Measurements from ENCODE around the gene COQ10A. TPM values are rescaled to one million over a fixed set of nuclear protein-coding genes. Genes with fewer than 3 reads are reported as not detected.

COQ10A gene
- total and polyA plus RNA-seq, 10 of the 15 experiments (the other 5 are each of a cell fraction or from before 2014, with no cell fraction given) = 3.3 to 19.5 (median 6.9) TPM

DNA sequence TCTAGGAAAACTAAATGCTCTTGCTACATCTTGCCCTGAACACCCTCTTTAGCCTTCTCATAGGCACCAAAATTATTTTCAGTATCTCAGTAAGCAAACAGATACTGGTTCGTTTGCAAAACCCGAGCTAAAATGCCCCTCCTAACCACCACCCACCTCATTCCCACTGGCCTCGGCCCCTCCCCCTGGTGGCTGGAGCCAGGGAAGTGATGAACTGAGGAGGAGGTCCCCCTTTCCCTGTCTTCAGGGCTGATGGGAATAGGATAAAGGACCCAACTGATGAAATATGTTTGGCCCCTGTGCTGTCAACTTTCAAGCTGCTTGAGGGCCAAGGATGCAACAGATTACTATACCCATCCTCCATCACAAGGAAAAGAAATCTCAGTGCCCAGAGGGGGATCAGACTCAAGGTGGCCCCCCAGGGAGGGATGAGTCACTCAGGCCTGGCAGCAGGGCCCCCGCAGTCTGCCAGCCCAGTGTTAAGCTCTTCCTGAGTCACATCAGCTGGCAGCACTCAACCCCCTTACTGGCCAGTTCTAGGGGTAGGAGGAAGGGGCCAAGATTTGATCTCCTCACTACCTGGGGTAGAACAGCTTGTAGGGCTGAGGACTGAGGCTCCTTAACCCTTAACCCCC is 10.3 kb upstream of the COQ10A start (continued):
- TF ChIP-seq SP1 (IDR thresholded peaks at IDR 0.05; ENCODE audit: low read depth, low read length) = no peak
- TF ChIP-seq, protein P1, sequence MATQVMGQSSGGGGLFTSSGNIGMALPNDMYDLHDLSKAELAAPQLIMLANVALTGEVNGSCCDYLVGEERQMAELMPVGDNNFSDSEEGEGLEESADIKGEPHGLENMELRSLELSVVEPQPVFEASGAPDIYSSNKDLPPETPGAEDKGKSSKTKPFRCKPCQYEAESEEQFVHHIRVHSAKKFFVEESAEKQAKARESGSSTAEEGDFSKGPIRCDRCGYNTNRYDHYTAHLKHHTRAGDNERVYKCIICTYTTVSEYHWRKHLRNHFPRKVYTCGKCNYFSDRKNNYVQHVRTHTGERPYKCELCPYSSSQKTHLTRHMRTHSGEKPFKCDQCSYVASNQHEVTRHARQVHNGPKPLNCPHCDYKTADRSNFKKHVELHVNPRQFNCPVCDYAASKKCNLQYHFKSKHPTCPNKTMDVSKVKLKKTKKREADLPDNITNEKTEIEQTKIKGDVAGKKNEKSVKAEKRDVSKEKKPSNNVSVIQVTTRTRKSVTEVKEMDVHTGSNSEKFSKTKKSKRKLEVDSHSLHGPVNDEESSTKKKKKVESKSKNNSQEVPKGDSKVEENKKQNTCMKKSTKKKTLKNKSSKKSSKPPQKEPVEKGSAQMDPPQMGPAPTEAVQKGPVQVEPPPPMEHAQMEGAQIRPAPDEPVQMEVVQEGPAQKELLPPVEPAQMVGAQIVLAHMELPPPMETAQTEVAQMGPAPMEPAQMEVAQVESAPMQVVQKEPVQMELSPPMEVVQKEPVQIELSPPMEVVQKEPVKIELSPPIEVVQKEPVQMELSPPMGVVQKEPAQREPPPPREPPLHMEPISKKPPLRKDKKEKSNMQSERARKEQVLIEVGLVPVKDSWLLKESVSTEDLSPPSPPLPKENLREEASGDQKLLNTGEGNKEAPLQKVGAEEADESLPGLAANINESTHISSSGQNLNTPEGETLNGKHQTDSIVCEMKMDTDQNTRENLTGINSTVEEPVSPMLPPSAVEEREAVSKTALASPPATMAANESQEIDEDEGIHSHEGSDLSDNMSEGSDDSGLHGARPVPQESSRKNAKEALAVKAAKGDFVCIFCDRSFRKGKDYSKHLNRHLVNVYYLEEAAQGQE (IDR thresholded peaks at IDR 0.05; ENCODE audit: low read depth, low read length) = no peak

DNA sequence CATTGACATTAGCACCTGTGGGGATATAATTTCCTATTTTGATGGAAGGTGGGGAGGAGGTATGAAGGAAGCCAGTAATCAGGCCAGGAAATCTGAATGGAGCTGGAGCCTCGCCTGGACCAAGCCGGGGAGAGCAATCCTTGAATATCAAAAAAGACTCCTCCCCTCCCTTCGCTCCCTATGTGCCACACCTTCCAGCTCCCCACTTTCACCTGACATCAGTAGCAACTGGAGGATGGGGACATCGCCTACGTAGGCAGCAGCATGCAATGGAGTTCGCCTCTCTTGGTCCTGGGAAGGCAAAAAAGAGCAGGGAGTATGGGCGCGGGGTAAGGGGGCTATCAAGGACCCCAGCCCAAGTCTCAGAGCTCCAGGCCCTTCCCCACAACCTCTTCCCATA is 9.7 kb upstream of the COQ10A start:
- no TSS peak for BruUV-seq (replicated peaks)
- intact Hi-C loops (cut with micrococcal nuclease; ENCODE audit: unreplicated experiment) = loop anchor here (1.0 kb wide), 1 partner anchor 64 kb away; no protein-coding TSS in a partner anchor
- TF ChIP-seq ETV6 (conservative IDR thresholded peaks at IDR 0.05 in 1 of 2, IDR thresholded peaks at IDR 0.05 in 1 of 2; ENCODE audit: borderline replicate concordance in 1 of 2, low read depth in 1 of 2) (no peak), RELA (IDR thresholded peaks at IDR 0.05; ENCODE audit: borderline replicate concordance, partially characterized antibody) (no peak), JUND (IDR thresholded peaks at IDR 0.05; ENCODE audit: low read depth, low read length) (no peak), RBBP5 (conservative IDR thresholded peaks at IDR 0.05) (no peak), YY1 (IDR thresholded peaks at IDR 0.05; ENCODE audit: low read depth, low read length) (no peak), ESRRA (IDR thresholded peaks at IDR 0.05; ENCODE audit: low read length) (no peak), NFXL1 (IDR thresholded peaks at IDR 0.05; ENCODE audit: borderline replicate concordance) (no peak), MYB (IDR thresholded peaks at IDR 0.05; ENCODE audit: borderline replicate concordance, low read depth, low read length) (no peak), SIX5 (IDR thresholded peaks at IDR 0.05; ENCODE audit: low read depth, low read length, severe bottlenecking) (no peak), HDAC6 (IDR thresholded peaks at IDR 0.05; ENCODE audit: unreplicated experiment) (no peak), POLR2A (IDR thresholded peaks at IDR 0.05; ENCODE audit: low read depth, low read length) (no peak)
- TF ChIP-seq, protein P2, sequence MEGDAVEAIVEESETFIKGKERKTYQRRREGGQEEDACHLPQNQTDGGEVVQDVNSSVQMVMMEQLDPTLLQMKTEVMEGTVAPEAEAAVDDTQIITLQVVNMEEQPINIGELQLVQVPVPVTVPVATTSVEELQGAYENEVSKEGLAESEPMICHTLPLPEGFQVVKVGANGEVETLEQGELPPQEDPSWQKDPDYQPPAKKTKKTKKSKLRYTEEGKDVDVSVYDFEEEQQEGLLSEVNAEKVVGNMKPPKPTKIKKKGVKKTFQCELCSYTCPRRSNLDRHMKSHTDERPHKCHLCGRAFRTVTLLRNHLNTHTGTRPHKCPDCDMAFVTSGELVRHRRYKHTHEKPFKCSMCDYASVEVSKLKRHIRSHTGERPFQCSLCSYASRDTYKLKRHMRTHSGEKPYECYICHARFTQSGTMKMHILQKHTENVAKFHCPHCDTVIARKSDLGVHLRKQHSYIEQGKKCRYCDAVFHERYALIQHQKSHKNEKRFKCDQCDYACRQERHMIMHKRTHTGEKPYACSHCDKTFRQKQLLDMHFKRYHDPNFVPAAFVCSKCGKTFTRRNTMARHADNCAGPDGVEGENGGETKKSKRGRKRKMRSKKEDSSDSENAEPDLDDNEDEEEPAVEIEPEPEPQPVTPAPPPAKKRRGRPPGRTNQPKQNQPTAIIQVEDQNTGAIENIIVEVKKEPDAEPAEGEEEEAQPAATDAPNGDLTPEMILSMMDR (IDR thresholded peaks at IDR 0.05 in 2 of 3, conservative IDR thresholded peaks at IDR 0.05 in 1 of 3; ENCODE audit: control insufficient read depth in 2 of 3, extremely low read depth in 1 of 3, insufficient read depth in 1 of 3, low read depth in 3 of 3, low read length in 3 of 3) = no peak

More for the DNA sequence above, 9.7 kb upstream of the COQ10A start:
- Histone ChIP-seq H3K4me2 (ENCODE audit: control insufficient read depth, insufficient read depth) (peak overlapping the region; percentile 91), H3K4me1 (ENCODE audit: control insufficient read depth, insufficient read depth, low read length) (peaks cover 7% of the 10 kb centered on the region), H3K9me3 (replicated peaks; ENCODE audit: control insufficient read depth, insufficient read depth, low read length) (no peaks in the 10 kb centered on the region), H3K36me3 (ENCODE audit: control insufficient read depth in 2 of 2, insufficient read depth in 2 of 2, low read length in 1 of 2) (peaks cover 10 to 18% of the 10 kb centered on the region in 2 experiments), H3K27me3 (replicated peaks in 1 of 2; ENCODE audit: control insufficient read depth in 2 of 2, insufficient read depth in 2 of 2, low read length in 1 of 2) (no peaks in the 10 kb centered on the region), H2AFZ (ENCODE audit: control insufficient read depth, low read depth, low read length) (no peak overlapping the region), H3K27ac (ENCODE audit: control insufficient read depth, insufficient read depth) (peak overlapping the region; percentile 73; the same call in 1 of the 2 replicates), H3K9ac (ENCODE audit: control insufficient read depth, insufficient read depth, low read length) (peak overlapping the region; percentile 80), H4K20me1 (ENCODE audit: control insufficient read depth, insufficient read depth) (no peaks in the 10 kb centered on the region), H3K79me2 (ENCODE audit: control insufficient read depth, insufficient read depth, low read length) (peaks cover 11% of the 10 kb centered on the region), H3K4me3 (peak overlapping the region; percentile 95)
- WGBS (ENCODE audit: insufficient coverage, insufficient replicate concordance, low lambda C conversion rate, missing lambda C conversion rate) = 87% methylated on average over 8 of the region's 8 CpGs
- in situ Hi-C loops (cut with MboI) = no loop called here
- CTCF ChIA-PET = interaction anchor here (0.6 to 3.5 kb wide), 17 partner anchors 9 to 207 kb away, joined by 3 to 25 read pairs (median 4); partner anchors contain the start of genes COQ10A and SMARCC2
- no peak for DNase-seq (ENCODE audit: low read depth, low spot score)
- POLR2A ChIA-PET = interaction anchor here (0.5 to 0.6 kb wide), 2 partner anchors 88 to 105 kb away, joined by 3 to 5 read pairs; partner anchors contain the start of gene MYL6B
- SMC1A ChIA-PET (ENCODE audit: uncharacterized antibody, unreplicated experiment) = interaction anchor here (0.7 to 1.5 kb wide), 2 partner anchors 207 to 212 kb away, joined by 3 to 5 read pairs; no protein-coding TSS in a partner anchor
- no peak for FAIRE-seq
- RAD21 ChIA-PET (ENCODE audit: unreplicated experiment) = interaction anchor here (1.4 to 2.8 kb wide), 5 partner anchors 36 to 207 kb away, joined by 3 to 12 read pairs (median 8); partner anchors contain the start of genes CNPY2 and RNF41
- no peak for ATAC-seq
